Heart left ventricle (tissue), 13 donors: ENCODE measurements around the gene SIMC1.
"Not testable (repeated sequence)": the region's sequence is repeated elsewhere in the genome, so short reads cannot be mapped to it uniquely, and the experiment has no call there.

Source experiments
- POLR2A ChIP-seq, 2 donors: fragments of 450-650 bp; IDR thresholded peaks; one replicate each; pipeline ENCODE4 v1.6.1; 2017; ENCODE audit warnings: antibody characterized with exemption in 2 of 2, mild to moderate bottlenecking in 2 of 2, moderate library complexity in 2 of 2
- TF ChIP-seq, protein P1 (sequence below), 12 donors: fragments of 200-600 bp; sonication (generic) in 4 of 12; IDR thresholded peaks; one replicate each; pipeline versions ENCODE4 v1.5.0 to v1.8.0; 2018 to 2022; ENCODE audit warnings: antibody characterized with exemption in 12 of 12, mild to moderate bottlenecking in 5 of 12
- donor health status: ischemic (EF 13 %, LVEDD 7.1; RV severe dilation, severe dysfunction).
- donor health status: DM: no; HTN: yes; CAD: no.
- donor health status: DM: no; HTN: no; CAD: no.
- donor health status: ischemic (EF 25% LVEDD 6.9; RV normal size, moderate dysfunction).
- donor health status: ischemic (EF 25% LVEDD 5.7; RV mildly dilated, moderate dysfunction).
- donor health status: ischemic (EF 35%, LVEDD 5.7; RV mildly dilated, moderate dysfunction).
- donor health status: nonischemic (EF 11% LVEDD 7.7; RV severe dilation, severe dysfunction).
- donor health status: DM: yes; HTN: yes; CAD: no.
- donor health status: PGD.
- donor health status: ischemic (EF 29% LVEDD 5.4; RV normal size, mild dysfunction).
- donor health status: nonischemic (EF 23%, LVEDD 6.1; RV moderate dilation, normal function).

DNA sequence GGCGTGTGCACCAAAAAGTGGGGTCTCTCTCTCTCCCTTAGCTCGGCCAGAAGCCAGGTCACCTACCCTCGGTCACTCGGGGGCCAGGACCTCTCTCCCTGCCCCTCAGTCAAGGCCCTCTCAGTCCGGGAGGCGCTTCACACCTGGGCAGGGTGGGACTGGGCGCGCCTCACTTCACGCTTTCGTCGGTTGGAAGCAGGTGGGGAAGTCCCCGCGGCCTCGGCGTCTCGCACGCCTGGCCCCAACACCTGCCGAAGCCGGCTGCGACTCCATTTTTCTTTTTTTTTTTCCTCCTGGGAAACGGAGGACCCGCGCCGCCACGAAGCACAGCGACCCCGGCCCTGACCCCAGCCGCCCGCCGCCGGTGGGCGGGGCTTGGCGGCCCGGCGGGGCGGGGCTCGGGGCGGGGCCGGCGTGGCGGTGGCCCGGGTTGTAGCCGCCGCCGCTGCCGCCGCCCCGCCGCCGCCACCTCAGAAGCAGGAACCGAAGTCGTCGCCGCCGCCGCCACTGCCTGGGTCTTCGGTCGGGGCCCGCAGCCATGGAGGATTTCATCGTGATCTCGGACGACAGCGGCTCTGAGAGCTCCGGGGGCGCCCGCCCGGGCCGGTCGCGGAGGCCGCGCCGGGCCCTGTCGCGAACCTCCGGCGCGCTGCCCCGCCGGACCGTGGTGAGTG lies at the start of gene SIMC1:
- TF ChIP-seq, protein P1, sequence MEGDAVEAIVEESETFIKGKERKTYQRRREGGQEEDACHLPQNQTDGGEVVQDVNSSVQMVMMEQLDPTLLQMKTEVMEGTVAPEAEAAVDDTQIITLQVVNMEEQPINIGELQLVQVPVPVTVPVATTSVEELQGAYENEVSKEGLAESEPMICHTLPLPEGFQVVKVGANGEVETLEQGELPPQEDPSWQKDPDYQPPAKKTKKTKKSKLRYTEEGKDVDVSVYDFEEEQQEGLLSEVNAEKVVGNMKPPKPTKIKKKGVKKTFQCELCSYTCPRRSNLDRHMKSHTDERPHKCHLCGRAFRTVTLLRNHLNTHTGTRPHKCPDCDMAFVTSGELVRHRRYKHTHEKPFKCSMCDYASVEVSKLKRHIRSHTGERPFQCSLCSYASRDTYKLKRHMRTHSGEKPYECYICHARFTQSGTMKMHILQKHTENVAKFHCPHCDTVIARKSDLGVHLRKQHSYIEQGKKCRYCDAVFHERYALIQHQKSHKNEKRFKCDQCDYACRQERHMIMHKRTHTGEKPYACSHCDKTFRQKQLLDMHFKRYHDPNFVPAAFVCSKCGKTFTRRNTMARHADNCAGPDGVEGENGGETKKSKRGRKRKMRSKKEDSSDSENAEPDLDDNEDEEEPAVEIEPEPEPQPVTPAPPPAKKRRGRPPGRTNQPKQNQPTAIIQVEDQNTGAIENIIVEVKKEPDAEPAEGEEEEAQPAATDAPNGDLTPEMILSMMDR (IDR thresholded peaks at IDR 0.05) = not testable (repeated sequence)
- not testable (repeated sequence) for TF ChIP-seq POLR2A (IDR thresholded peaks at IDR 0.05)
